HG03442 (cell line): Measurements from ENCODE around the gene CDH26.
"Not testable (repeated sequence)": the region's sequence is repeated elsewhere in the genome, so short reads cannot be mapped to it uniquely, and the experiment has no call there.

Source experiments
- ATAC-seq: cut with Tn5 transposase; IDR thresholded peaks from one replicate; pipeline ENCODE4 v1.9.1; 2021; ENCODE audit warnings: mild to moderate bottlenecking, moderate library complexity; ENCODE audit not compliant: unreplicated experiment

CDH26 gene

DNA sequence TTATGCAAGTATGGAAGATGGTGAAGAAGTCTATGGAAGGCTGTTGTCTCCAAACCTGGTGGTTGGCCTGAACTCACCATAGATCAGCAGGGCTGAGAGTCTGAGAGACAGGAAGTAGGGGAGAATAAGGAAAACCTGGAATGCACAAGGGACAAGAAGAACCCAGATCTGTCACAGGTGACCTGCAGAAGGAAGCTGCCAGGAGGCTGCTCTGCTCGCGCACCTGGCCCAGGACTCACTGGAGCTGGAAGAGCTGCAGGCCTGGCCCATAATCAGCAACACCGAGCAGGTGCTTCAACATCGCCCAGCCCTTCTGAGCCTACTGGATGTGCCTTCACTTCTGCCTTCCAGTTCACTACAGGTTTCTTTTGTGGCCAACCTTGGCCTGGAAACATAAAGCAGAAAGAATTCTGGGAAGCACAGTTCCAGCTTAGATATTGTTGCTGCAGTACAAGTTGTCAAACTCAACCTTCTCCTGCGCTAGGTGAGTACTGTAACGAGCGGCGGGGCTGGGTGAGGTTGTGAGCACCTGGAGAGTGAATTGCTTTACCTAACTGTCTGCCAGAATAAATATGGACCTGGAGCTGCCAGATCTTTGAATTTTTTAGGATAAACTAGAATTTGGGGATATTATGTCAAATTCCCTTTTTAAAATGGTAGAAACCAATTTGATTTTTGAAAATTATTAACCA, 82.4 kb downstream of the CDH26 start:
- no peak for ATAC-seq

- not testable (repeated sequence) for ATAC-seq
Observed at GRCh38 chr20:60041436-60042165, 83.4 kb downstream of the CDH26 start.

DNA sequence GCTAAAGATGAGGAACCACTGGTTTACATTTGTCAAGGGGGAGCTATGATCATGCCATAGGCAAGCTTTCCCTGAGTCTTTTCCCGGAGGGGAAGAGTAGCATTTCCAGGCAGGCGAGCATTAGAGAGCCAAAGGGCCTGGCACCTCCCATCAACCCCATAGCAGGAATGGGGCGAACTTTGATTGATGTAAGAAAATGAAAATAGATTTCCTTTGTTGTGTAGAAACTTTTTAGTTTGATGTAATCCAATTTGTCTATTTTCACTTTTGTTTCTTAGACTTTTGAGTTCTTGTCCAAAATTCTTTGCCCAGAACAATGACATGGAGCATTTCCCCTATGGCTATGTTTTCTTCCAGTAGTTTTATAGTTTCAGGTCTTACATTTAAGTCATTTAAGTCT, 85.2 kb downstream of the CDH26 start:
- ATAC-seq, result no peak

GRCh38 chr20:60046011-60046413, 87.8 kb downstream of the CDH26 start:
- no peak for ATAC-seq

DNA sequence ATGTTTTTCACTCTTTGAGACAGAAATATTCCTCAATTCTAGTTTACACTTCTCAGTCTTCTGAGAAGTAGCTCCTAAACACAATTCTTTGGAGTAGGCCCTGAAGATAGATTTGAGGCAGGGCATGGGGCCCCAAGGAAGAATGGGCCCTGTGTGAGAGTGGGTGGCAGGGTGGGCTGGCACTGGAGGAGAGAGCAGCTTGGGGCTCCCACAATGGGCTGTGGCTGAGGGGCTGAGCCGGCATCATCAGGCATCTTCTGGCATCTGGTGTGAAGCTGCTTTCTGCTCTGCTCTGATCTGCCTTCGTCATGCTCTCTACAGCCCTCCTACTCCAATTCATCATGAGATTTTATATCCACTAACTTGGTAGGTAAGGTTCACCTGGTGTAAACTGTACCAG, 88.2 kb downstream of the CDH26 start:
- ATAC-seq, result no peak

DNA sequence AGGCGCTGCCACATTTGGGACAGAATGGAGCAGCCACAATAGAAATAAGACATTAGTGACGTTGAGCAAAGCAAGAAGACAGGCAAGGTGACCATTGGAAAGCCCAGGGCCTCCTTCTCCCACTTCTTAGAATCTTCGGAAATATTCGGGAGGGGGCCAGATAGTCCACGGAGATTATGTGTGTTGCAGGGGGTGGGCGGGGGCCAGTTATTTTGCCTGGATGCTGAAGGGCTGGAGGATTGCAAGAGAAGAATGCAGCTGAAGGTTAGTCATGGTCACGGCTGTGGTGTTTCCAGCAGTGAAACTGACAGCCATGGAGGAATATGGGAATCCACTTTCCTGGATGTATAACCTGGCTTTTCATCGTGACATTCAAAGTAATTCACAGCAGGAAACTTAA, 88.6 kb downstream of the CDH26 start:
- no peak for ATAC-seq

- ATAC-seq, result no peak
Observed at GRCh38 chr20:60048634-60049521, 90.7 kb downstream of the CDH26 start.

- ATAC-seq, result no peak
Observed at GRCh38 chr20:60049601-60050000, 91.4 kb downstream of the CDH26 start.

GRCh38 chr20:60050193-60050947, 92.1 kb downstream of the CDH26 start:
- no peak for ATAC-seq

DNA sequence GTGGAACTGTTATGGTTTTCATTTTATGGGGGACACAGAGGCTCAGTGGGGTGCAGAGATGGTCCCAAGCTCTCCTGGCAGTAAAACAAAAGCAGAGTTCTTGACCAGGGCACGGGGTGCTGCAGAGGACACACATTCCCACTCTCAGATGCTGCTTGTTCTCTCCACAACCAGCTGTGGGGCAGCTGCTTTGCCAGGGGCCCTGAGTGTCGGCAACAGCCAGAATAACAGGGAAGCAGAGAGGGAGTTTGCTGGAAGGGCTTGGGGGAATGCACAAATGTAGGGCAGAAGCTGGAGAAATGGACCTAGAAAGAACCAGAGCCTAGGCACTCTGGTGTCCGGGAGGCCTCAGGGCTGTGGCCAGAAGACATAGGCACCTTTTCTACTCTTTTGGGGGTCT, 93.7 kb downstream of the CDH26 start:
- ATAC-seq, result no peak

DNA sequence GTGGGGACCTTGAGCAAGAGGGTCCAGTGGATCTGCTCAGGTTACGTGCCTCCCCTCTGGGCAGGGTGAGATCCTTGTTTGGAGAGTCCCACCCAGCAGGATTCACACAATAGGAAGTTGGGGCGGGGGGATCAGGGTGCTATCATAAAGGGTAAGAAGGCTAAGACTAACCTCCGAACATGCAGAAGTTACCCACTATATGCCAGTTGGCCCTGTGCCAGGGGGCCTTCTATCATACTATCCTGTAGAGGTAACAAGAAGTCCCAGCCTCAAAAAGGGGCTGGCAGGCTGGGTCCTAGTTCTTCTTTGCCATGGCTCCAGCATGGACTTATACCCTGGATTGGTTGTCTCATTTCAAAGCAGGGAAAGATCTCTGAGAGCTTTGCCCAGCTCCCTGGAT, 94.1 kb downstream of the CDH26 start:
- ATAC-seq, result no peak

- no peak for ATAC-seq
Observed at GRCh38 chr20:60053125-60053817, 95.0 kb downstream of the CDH26 start.

- no peak for ATAC-seq
Observed at GRCh38 chr20:60053818-60054190, 95.6 kb downstream of the CDH26 start.

- ATAC-seq, result no peak
Observed at GRCh38 chr20:60054716-60055634, 96.8 kb downstream of the CDH26 start.

DNA sequence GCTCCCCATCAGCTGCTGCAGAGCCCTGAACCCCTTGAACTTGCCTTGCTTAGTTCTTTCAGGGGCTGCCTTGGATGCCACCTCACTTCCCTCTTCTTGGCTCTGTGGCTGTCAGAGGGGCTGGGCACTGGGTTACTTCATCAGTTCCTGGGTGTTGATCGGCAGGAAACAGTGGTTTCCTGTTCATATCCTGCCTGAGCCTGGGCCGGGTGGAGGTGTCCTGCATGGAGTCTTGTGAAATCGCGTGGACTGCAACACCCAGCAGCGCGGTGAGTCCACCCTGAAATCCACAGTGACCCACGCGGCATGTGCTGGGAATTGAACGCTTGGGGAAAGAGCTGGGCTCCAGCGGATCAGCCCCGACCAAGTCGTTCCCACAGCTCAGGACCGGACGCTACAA, 97.5 kb downstream of the CDH26 start:
- ATAC-seq, result no peak

GRCh38 chr20:60056407-60057122, 98.3 kb downstream of the CDH26 start:
- ATAC-seq, result no peak

GRCh38 chr20:60057123-60057865, 99.1 kb downstream of the CDH26 start:
- ATAC-seq, result no peak
